ENCODE results near the gene NHSL1. TPM values are rescaled to one million over a fixed set of nuclear protein-coding genes. Genes with fewer than 3 reads are reported as not detected.

The NHSL1 gene
- total and polyA plus RNA-seq, 4 experiments from 2014 or later: 0.53 to 0.58 TPM; not detected in 2

DNA sequence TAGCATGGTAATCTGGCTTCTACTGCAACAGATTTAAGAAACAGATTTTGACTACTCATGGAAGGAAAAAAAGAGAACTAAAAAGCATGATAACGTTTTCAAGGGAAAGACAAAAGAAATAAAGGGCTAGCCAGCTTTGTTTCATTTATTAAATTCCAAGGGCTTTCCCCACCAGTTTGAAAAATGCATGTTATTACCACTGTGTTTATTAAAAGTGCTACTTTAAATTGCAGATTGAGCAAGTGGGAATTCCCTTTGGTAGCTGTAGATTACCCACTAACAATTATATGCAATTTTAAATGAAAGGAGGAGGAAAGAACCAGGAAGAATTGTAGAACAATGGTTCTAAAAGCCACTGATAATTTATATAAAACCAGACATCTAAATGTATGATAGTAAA lies 40.6 kb upstream of the NHSL1 start:
- H3K36me3 Mint-ChIP-seq: no peaks in the 10 kb centered on the region
- H3K4me1 ChIP-seq (ENCODE audit: insufficient read depth, low read length): no peaks in the 10 kb centered on the region
- H3K4me3 ChIP-seq (ENCODE audit: low read length in 2 of 2): no peak overlapping the region
- no peaks in the 10 kb centered on the region for H3K27me3 ChIP-seq (ENCODE audit: insufficient read depth, low read length)
- intact Hi-C loops (cut with micrococcal nuclease): no loop called here
- H3K36me3 ChIP-seq (ENCODE audit: insufficient read depth, low read length): no peaks in the 10 kb centered on the region
- H3K4me1 Mint-ChIP-seq: no peaks in the 10 kb centered on the region
- no peak overlapping the region for H3K4me3 Mint-ChIP-seq
- no peaks in the 10 kb centered on the region for H3K9me3 Mint-ChIP-seq
- no peaks in the 10 kb centered on the region for H3K9me3 ChIP-seq (ENCODE audit: control insufficient read depth in 1 of 2, low read length in 2 of 2)
- H3K27ac Mint-ChIP-seq: no peak overlapping the region
- POLR2A ChIA-PET (ENCODE audit: partially characterized antibody): no interaction called here
- CTCF ChIA-PET (ENCODE audit: partially characterized antibody): no interaction called here
- DNase-seq: no peak
- peaks cover 11 to 13% of the 10 kb centered on the region in 2 donors for H3K27me3 Mint-ChIP-seq
- H3K27ac ChIP-seq (ENCODE audit: low read depth, low read length): no peak overlapping the region

GRCh38 chr6:138538390-138539031 lies 39.2 kb upstream of the NHSL1 start:
- H3K27me3 ChIP-seq (ENCODE audit: insufficient read depth, low read length): no peaks in the 10 kb centered on the region
- H3K9me3 ChIP-seq (ENCODE audit: control insufficient read depth in 1 of 2, low read length in 2 of 2): no peaks in the 10 kb centered on the region
- intact Hi-C loops (cut with micrococcal nuclease): no loop called here
- Mint-ChIP-seq H3K36me3 (no peaks in the 10 kb centered on the region), H3K4me3 (no peak overlapping the region), H3K9me3 (no peaks in the 10 kb centered on the region), H3K4me1 (no peaks in the 10 kb centered on the region), H3K27me3 (peaks cover 6 to 8% of the 10 kb centered on the region in 2 donors), H3K27ac (no peak overlapping the region)
- no peaks in the 10 kb centered on the region for H3K36me3 ChIP-seq (ENCODE audit: insufficient read depth, low read length)
- ChIA-PET CTCF (ENCODE audit: partially characterized antibody) (no interaction called here), POLR2A (ENCODE audit: partially characterized antibody) (no interaction called here)
- no peaks in the 10 kb centered on the region for H3K4me1 ChIP-seq (ENCODE audit: insufficient read depth, low read length)
- no peak for DNase-seq
- no peak overlapping the region for H3K27ac ChIP-seq (ENCODE audit: low read depth, low read length)
- no peak overlapping the region for H3K4me3 ChIP-seq (ENCODE audit: low read length in 2 of 2)

DNA sequence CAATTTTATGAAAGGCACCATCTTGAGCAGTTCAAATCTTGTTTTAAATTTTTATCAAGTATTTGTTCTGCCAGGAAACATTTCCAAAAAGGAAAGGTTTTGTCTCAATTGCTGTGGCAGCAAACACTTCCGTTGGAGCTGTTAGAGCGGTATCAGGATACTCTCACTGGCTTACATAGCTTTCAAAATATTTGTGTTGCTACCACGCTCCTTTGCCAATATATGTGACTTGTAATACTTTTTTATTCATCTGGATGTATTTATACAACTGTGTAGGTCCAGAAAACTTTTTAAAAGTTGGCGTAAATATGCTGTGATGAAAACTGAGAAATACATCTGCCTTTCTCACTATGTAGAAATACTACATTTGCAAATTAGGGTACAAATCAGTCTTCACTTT lies 37.8 kb upstream of the NHSL1 start:
- Mint-ChIP-seq H3K27ac (no peak overlapping the region), H3K4me3 (no peak overlapping the region), H3K36me3 (no peaks in the 10 kb centered on the region), H3K27me3 (peaks cover 13 to 18% of the 10 kb centered on the region in 2 donors), H3K9me3 (no peaks in the 10 kb centered on the region), H3K4me1 (no peaks in the 10 kb centered on the region)
- POLR2A ChIA-PET (ENCODE audit: partially characterized antibody): no interaction called here
- Histone ChIP-seq H3K27me3 (ENCODE audit: insufficient read depth, low read length) (no peaks in the 10 kb centered on the region), H3K27ac (ENCODE audit: low read depth, low read length) (no peak overlapping the region), H3K36me3 (ENCODE audit: insufficient read depth, low read length) (no peaks in the 10 kb centered on the region), H3K9me3 (ENCODE audit: control insufficient read depth in 1 of 2, low read length in 2 of 2) (no peaks in the 10 kb centered on the region), H3K4me1 (ENCODE audit: insufficient read depth, low read length) (no peaks in the 10 kb centered on the region), H3K4me3 (ENCODE audit: low read length in 2 of 2) (no peak overlapping the region)
- intact Hi-C loops (cut with micrococcal nuclease): no loop called here
- CTCF ChIA-PET (ENCODE audit: partially characterized antibody): interaction anchor here (0.6 to 1.6 kb wide), 2 partner anchors 42 to 51 kb away, joined by 3 to 4 read pairs; no protein-coding TSS in a partner anchor
- no peak for DNase-seq

GRCh38 chr6:138535728-138536455 lies 36.6 kb upstream of the NHSL1 start:
- Mint-ChIP-seq H3K36me3 (no peaks in the 10 kb centered on the region), H3K27ac (no peak overlapping the region), H3K4me3 (no peak overlapping the region), H3K27me3 (peaks cover 19 to 21% of the 10 kb centered on the region in 2 donors), H3K4me1 (no peaks in the 10 kb centered on the region), H3K9me3 (no peaks in the 10 kb centered on the region)
- Histone ChIP-seq H3K9me3 (ENCODE audit: control insufficient read depth in 1 of 2, low read length in 2 of 2) (no peaks in the 10 kb centered on the region), H3K4me3 (ENCODE audit: low read length in 2 of 2) (no peak overlapping the region), H3K36me3 (ENCODE audit: insufficient read depth, low read length) (no peaks in the 10 kb centered on the region), H3K4me1 (ENCODE audit: insufficient read depth, low read length) (no peaks in the 10 kb centered on the region), H3K27me3 (ENCODE audit: insufficient read depth, low read length) (no peaks in the 10 kb centered on the region), H3K27ac (ENCODE audit: low read depth, low read length) (no peak overlapping the region)
- CTCF ChIA-PET (ENCODE audit: partially characterized antibody): interaction anchor here (1.5 to 2.1 kb wide), 3 partner anchors 12 to 420 kb away, joined by 4 to 8 read pairs (median 5); no protein-coding TSS in a partner anchor
- POLR2A ChIA-PET (ENCODE audit: partially characterized antibody): no interaction called here
- intact Hi-C loops (cut with micrococcal nuclease): no loop called here
- no peak for DNase-seq

- H3K4me3 ChIP-seq (ENCODE audit: low read length in 2 of 2): no peak overlapping the region
- H3K27ac Mint-ChIP-seq: no peak overlapping the region
- intact Hi-C loops (cut with micrococcal nuclease): no loop called here
- H3K27me3 ChIP-seq (ENCODE audit: insufficient read depth, low read length): no peaks in the 10 kb centered on the region
- DNase-seq: no peak
- no peaks in the 10 kb centered on the region for H3K36me3 Mint-ChIP-seq
- H3K9me3 ChIP-seq (ENCODE audit: control insufficient read depth in 1 of 2, low read length in 2 of 2): no peaks in the 10 kb centered on the region
- no peaks in the 10 kb centered on the region for H3K4me1 ChIP-seq (ENCODE audit: insufficient read depth, low read length)
- H3K27ac ChIP-seq (ENCODE audit: low read depth, low read length): no peak overlapping the region
- no peaks in the 10 kb centered on the region for H3K9me3 Mint-ChIP-seq
- H3K36me3 ChIP-seq (ENCODE audit: insufficient read depth, low read length): no peaks in the 10 kb centered on the region
- no peak overlapping the region for H3K4me3 Mint-ChIP-seq
- H3K4me1 Mint-ChIP-seq: no peaks in the 10 kb centered on the region
- ChIA-PET POLR2A (ENCODE audit: partially characterized antibody) (no interaction called here), CTCF (ENCODE audit: partially characterized antibody) (interaction anchor here (1.3 kb wide), 1 partner anchor 13 kb away, joined by 5 read pairs; no protein-coding TSS in a partner anchor)
- peaks cover 22 to 26% of the 10 kb centered on the region in 2 donors for H3K27me3 Mint-ChIP-seq
These were observed 34.4 kb upstream of the NHSL1 start for GRCh38 chr6:138533667-138534066.

GRCh38 chr6:138531387-138531786 lies 32.1 kb upstream of the NHSL1 start:
- Histone ChIP-seq H3K4me3 (ENCODE audit: low read length in 2 of 2) (no peak overlapping the region), H3K4me1 (ENCODE audit: insufficient read depth, low read length) (no peaks in the 10 kb centered on the region), H3K27me3 (ENCODE audit: insufficient read depth, low read length) (no peaks in the 10 kb centered on the region), H3K9me3 (ENCODE audit: control insufficient read depth in 1 of 2, low read length in 2 of 2) (no peaks in the 10 kb centered on the region), H3K27ac (ENCODE audit: low read depth, low read length) (no peak overlapping the region), H3K36me3 (ENCODE audit: insufficient read depth, low read length) (no peaks in the 10 kb centered on the region)
- ChIA-PET POLR2A (ENCODE audit: partially characterized antibody) (no interaction called here), CTCF (ENCODE audit: partially characterized antibody) (no interaction called here)
- H3K27ac Mint-ChIP-seq: no peak overlapping the region
- intact Hi-C loops (cut with micrococcal nuclease): no loop called here
- peaks cover 22 to 26% of the 10 kb centered on the region in 2 donors for H3K27me3 Mint-ChIP-seq
- no peaks in the 10 kb centered on the region for H3K4me1 Mint-ChIP-seq
- H3K36me3 Mint-ChIP-seq: no peaks in the 10 kb centered on the region
- DNase-seq: no peak
- no peaks in the 10 kb centered on the region for H3K9me3 Mint-ChIP-seq
- H3K4me3 Mint-ChIP-seq: no peak overlapping the region

DNA sequence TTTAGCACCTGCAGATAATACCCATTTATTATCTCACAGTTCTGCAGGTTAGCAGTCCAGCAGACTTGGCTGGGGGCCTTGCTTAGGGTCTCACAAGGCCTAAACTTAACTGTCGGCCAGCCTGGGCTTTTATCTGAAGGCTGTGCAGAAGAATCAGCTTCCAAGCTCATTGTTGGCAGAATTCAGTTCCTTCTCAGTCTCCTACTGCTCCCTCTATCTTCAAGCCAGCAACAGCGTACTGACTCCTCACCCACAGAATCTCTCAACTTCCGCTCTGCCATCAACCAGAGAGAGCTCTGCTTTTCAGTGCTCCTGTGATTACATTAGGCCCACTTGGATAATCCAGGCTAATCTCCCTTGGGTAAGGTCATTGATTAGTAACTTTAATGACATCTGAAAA lies 30.2 kb upstream of the NHSL1 start:
- Mint-ChIP-seq H3K27ac (no peak overlapping the region), H3K9me3 (no peaks in the 10 kb centered on the region), H3K36me3 (no peaks in the 10 kb centered on the region), H3K4me1 (no peaks in the 10 kb centered on the region), H3K27me3 (peaks cover 19 to 22% of the 10 kb centered on the region in 2 donors), H3K4me3 (no peak overlapping the region)
- Histone ChIP-seq H3K27ac (ENCODE audit: low read depth, low read length) (no peak overlapping the region), H3K36me3 (ENCODE audit: insufficient read depth, low read length) (no peaks in the 10 kb centered on the region), H3K4me3 (ENCODE audit: low read length in 2 of 2) (no peak overlapping the region), H3K9me3 (ENCODE audit: control insufficient read depth in 1 of 2, low read length in 2 of 2) (no peaks in the 10 kb centered on the region), H3K27me3 (ENCODE audit: insufficient read depth, low read length) (no peaks in the 10 kb centered on the region), H3K4me1 (ENCODE audit: insufficient read depth, low read length) (no peaks in the 10 kb centered on the region)
- no peak for DNase-seq
- POLR2A ChIA-PET (ENCODE audit: partially characterized antibody): no interaction called here
- CTCF ChIA-PET (ENCODE audit: partially characterized antibody): no interaction called here
- intact Hi-C loops (cut with micrococcal nuclease): no loop called here
